Measurements from ENCODE around the gene SH2D5.

The SH2D5 gene

GRCh38 chr1:20713440-20713839, 19.1 kb downstream of the SH2D5 start:
- no peak for DNase-seq (ENCODE audit: low spot score)

DNA sequence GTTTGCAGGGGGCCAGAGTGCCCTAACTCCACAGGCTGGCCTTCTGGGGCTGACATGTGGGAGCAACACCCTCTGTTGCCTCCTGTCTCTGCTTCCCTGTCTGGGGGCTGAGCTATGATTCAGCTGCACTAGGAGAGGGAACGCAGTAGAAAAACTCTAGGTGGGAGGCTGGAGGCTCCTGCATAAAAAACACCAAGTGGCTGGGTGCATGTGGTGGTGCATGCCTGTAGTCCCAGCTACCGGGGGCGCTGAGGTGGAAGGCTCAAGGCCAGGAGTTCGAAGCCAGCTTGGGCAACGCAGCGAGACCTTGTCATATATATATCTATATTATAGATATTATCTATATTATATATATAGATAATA, 20.3 kb downstream of the SH2D5 start:
- no peak for DNase-seq (ENCODE audit: low spot score)

DNA sequence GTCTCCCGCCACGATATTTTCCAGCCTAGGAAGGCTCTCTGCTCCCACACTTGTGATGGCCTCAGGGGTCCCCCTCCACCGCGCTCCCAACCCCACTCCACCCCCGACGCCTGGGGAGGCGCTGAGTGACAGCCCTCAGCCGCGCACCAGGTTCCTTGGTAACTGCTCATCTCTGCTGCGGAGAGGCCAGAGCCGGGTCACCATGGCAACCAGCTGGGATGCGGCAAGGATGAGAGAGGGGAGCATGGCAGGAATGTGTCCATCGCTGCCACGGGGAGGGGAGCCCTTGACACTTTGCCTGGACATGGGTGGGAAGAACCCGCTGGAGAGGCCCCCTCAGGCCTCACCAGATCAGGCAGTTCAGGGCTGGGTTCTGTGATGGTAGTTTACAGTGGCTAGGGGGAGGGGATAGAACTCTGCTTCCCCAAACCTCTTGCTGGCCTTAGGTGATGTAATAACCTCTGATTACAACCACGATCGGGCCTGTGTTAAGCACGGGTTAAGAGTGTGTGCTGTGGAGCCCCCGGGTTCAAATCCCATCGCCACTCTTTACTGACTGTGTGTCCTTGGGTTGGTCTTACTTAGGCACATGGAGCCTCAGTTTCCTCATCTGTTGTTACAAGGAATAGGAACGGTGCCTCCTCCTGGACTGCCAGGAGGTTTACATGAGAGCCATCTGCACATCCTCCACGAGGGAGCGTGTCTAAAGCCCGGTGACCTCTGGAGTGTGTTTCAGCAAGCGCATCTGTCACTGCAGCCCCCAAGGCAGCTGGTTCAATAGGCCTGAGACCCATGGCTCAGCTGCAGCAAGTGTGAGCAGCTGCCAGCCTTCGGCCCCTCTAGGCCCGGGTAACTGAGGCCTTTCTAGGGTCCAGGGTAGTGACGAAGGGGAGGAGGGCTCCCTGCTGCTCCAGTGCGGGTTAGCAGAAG, 21.0 kb downstream of the SH2D5 start:
- DNase-seq (ENCODE audit: low spot score) = no peak

GRCh38 chr1:20710469-20711284, 21.8 kb downstream of the SH2D5 start:
- no peak for DNase-seq (ENCODE audit: low spot score)

DNA sequence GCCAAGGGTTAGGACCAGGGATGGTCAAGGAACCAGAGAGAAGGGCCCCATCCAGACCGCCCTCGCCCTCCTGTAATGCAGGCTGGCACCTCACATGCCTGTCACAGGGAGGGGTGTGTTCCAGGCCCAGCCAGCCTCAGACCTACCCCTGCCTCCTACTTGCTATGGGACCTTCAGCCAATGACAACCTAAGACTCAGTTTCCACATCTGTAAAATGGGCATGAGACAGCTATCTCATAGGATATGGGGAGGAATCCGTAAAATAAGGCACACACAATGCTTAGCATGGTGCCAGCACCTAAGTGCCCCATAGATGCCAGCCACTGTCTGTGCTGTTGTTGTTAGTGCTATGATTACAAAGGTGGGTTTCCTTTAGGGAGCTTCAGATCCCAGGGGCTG, 22.6 kb downstream of the SH2D5 start:
- DNase-seq (ENCODE audit: low spot score) = no peak

DNA sequence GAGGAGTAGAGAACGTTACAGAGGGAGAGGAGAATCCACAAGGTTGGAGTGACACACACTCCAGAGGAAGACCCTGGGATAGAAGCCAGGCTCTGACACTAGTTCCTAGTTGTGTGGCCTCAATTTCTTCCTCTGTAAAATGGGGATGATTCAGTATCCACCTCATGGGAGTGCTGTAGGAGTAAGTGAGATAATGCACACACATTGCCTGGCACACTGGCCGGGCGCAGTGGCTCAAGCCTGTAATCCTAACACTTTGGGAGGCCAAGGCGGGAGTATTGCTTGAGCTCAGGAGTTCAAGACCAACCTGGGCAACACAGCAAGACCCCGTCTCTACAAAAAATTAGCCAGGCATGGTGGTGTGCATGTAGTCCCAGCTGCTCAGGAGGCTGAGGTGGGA, 23.6 kb downstream of the SH2D5 start:
- DNase-seq (ENCODE audit: low spot score) = no peak

GRCh38 chr1:20708057-20708456, 24.4 kb downstream of the SH2D5 start:
- DNase-seq (ENCODE audit: low spot score) = no peak

DNA sequence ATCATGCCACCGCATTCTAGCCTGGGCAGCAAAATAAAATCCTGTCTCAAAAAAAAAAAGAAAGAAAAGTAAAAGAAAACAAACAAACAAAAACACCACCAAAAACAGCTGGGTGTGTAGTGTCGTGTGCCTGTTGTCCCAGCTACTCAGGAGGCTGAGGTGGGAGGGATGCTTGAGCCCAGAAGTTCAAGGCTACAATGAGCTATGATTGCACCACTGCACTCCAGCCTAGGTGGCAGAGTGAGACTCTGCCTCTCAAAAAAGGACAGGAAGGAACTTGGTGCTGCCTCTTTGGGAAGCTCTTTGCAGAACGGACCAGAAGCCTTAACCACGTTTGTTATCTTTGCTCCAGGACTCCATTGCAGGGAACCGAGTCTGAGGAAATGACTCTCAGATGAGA, 25.7 kb downstream of the SH2D5 start:
- DNase-seq (ENCODE audit: low spot score) = no peak

- no peak for DNase-seq (ENCODE audit: low spot score)
Observed at GRCh38 chr1:20705203-20705755, 27.2 kb downstream of the SH2D5 start.

DNA sequence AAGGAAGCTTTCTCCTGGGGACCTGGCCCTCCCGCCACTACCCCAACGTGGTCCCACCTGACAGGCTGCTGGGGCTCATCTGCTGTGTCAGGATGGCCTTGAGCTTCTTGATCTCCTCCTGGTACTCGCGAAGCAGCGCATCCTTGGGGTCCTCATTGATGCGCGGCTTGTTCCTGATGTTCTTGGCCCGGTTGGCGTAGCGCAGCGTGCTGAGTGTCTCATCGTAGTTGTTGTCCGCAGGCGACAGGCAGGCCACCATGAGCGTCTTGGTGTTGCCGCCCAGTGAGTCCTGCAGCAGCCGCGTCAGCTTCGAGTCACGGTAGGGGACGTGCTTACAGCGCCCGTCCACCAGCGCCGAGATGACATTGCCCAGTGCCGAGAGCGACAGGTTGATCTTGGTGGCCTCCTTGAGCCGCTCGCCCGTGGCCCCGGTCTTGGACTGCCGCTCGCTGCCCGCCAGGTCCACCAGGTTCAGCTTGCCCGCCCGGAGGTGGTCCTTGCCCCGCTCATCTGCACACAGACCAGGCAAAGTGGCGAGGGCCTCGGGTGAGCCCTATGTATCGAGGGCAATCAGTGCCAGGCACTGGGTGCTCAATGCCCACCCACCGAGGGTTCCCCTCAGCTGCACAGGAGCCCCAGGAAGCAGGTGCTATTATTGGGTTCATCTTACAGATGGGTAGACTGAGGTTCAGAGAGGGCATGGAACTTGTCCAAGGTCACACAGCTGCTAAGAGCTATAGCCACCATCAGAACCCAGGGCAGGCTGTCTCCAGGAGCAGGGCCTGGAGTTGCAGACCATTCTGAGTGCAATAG, 27.9 kb downstream of the SH2D5 start:
- no peak for DNase-seq (ENCODE audit: low spot score)

DNA sequence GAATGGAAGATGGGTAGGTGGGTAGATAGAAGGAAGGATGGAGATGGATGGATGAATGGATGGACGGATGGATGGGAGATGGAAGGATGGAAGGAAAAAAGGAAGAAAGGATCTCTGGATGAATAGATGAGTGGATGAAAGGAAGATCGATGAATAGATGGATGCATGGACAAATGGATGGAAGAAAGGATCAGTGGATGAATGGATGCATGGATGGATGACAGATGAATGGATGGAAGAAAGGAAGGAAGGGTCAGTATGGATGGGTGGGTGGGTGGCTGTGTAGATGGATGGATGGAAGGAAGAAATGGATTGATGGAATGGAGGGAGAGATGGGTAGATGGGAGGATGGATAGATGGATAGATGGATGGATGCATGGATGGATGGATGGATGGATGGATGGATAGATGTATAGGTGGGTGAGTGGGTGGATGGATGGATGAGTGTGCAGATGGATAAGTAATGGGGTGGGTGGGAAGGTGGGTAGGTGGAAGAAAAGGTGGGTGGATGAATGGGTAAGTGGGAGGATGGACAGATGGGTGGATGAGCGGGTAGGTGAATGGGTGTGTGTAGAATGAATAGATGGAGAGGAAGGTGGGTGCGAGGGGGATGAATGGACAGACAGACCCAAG, 29.3 kb downstream of the SH2D5 start:
- no peak for DNase-seq (ENCODE audit: low spot score)

GRCh38 chr1:20702416-20702815, 30.1 kb downstream of the SH2D5 start:
- DNase-seq (ENCODE audit: low spot score) = no peak

DNA sequence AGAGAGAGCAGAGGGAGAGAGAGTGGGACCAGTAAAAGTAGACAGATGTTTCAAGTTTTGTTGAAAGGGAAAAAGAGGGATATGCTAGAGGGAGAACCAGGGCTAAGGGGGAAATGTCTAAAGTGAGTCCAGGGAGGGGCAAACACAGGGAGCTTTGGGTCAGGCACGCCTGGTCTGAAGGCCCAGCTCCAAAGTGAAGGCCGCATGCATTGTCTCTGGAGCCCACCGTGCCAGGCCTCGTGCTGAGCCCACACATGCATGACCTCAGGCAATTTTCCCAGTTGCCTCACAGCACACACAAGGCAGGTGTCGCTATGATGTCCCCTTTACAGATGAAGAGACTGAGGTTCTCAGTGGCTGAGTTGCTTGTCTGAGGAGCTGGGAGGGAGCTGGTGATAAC, 30.7 kb downstream of the SH2D5 start:
- DNase-seq (ENCODE audit: low spot score) = no peak

GRCh38 chr1:20701446-20701845, 31.1 kb downstream of the SH2D5 start:
- no peak for DNase-seq (ENCODE audit: low spot score)

DNA sequence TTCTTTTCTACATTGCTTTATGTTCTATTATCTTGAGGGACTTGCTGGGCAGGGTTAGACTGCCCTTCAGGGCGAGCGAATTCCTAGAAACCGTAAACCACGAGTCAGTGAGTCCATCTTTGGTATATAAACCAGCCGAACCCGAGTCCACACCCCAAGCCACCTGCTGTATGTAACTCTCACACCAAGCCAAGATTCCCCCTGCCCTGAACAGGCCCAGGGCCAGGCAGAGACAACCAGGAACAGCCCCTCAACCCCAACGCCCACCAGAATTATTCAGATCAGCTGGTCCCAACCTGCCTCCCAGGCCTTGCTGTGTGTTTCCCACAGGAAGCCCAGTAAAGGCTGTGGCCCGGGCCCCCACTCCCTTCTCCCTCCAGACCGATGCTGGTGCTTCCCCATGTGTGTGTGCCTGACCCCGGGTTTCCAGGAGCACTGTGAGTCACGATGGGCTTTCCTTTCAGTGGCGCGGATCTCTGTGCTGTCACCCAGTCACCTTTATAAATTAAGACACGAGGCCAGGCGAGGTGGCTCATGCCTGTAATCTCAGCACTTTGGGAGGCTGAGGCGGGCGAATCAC, 31.8 kb downstream of the SH2D5 start:
- no peak for DNase-seq (ENCODE audit: low spot score)

- no peak for DNase-seq (ENCODE audit: low spot score)
Observed at GRCh38 chr1:20699558-20699957, 32.9 kb downstream of the SH2D5 start.

- peak; percentile 51 for DNase-seq (ENCODE audit: low spot score)
Observed at GRCh38 chr1:20698195-20698910, 34.1 kb downstream of the SH2D5 start.

DNA sequence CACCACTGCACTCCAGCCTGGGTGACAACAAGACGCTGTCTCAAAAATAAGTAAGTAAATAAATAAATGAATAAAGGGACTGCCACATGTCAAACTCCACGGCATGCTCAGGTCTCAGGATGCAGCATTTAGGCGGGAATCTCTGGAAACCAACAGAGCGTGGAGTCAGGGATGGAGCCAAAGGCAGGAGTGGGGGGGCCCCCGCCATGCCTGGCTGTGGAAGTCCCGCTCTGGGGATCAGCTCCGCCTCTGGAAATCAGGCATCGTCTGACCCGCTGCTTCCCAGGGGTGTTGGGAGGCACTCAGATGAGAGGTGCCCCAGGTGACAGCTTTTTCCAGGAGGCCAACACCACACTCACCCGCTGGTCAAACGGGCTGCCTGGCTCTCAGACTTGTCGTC, 34.9 kb downstream of the SH2D5 start:
- DNase-seq (ENCODE audit: low spot score) = no peak

GRCh38 chr1:20696397-20697333, 35.8 kb downstream of the SH2D5 start:
- peak; percentile 89 for DNase-seq (ENCODE audit: low spot score)

Measured in LoVo (cell line).